ENCODE data around the gene TNFRSF19.
"Not testable (repeated sequence)": the region's sequence is repeated elsewhere in the genome, so short reads cannot be mapped to it uniquely, and the experiment has no call there.

TNFRSF19 gene

GRCh38 chr13:23571431-23571830, 1.2 kb downstream of the TNFRSF19 start:
- DNase-seq = no peak

- no peak for DNase-seq
These were observed 2.6 kb downstream of the TNFRSF19 start for GRCh38 chr13:23572836-23573235.

- DNase-seq = no peak
These were observed 4.4 kb downstream of the TNFRSF19 start for GRCh38 chr13:23574421-23575145.

GRCh38 chr13:23575632-23576031, 5.4 kb downstream of the TNFRSF19 start:
- no peak for DNase-seq

GRCh38 chr13:23578411-23579071, 8.3 kb downstream of the TNFRSF19 start:
- DNase-seq = peak; percentile 72

GRCh38 chr13:23579072-23579895, 9.1 kb downstream of the TNFRSF19 start:
- DNase-seq = peak; percentile 89

GRCh38 chr13:23579896-23580683, 9.9 kb downstream of the TNFRSF19 start:
- DNase-seq = no peak

- DNase-seq = no peak
These were observed 10.5 kb downstream of the TNFRSF19 start for GRCh38 chr13:23580684-23581060.

- no peak for DNase-seq
These were observed 13.3 kb downstream of the TNFRSF19 start for GRCh38 chr13:23583491-23583890.

- no peak for DNase-seq
These were observed 14.1 kb downstream of the TNFRSF19 start for GRCh38 chr13:23584275-23584674.

GRCh38 chr13:23586336-23586735, 16.1 kb downstream of the TNFRSF19 start:
- no peak for DNase-seq

- DNase-seq = no peak
These were observed 18.5 kb downstream of the TNFRSF19 start for GRCh38 chr13:23588666-23589065.

GRCh38 chr13:23592596-23592995, 22.4 kb downstream of the TNFRSF19 start:
- DNase-seq = no peak

- DNase-seq = no peak
These were observed 22.9 kb downstream of the TNFRSF19 start for GRCh38 chr13:23593148-23593547.

GRCh38 chr13:23594290-23594689, 24.1 kb downstream of the TNFRSF19 start:
- DNase-seq = not testable (repeated sequence)

GRCh38 chr13:23598369-23598768, 28.2 kb downstream of the TNFRSF19 start:
- DNase-seq = no peak

GRCh38 chr13:23599083-23599925, 29.1 kb downstream of the TNFRSF19 start:
- no peak for DNase-seq

GRCh38 chr13:23600100-23600499, 29.9 kb downstream of the TNFRSF19 start:
- no peak for DNase-seq

GRCh38 chr13:23600534-23600933, 30.3 kb downstream of the TNFRSF19 start:
- no peak for DNase-seq

- DNase-seq = no peak
These were observed 35.6 kb downstream of the TNFRSF19 start for GRCh38 chr13:23605831-23606230.

GRCh38 chr13:23608138-23608537, 37.9 kb downstream of the TNFRSF19 start:
- DNase-seq = no peak

Measured in stimulated activated CD4-positive, alpha-beta T cell treated with anti-CD3 and anti-CD28 coated beads, Interleukin-1b, Interleukin-23, amount 100 ng/mL, for 48 hours (primary cell).